SK-N-SH (cell line): Measurements from ENCODE around the gene ZC3H4. TPM values are rescaled to one million over a fixed set of nuclear protein-coding genes. Genes with fewer than 3 reads are reported as not detected.
A peak's percentile ranks its signal among the peaks of the same experiment; 100 is the strongest.

Experiments used
- CTCF ChIA-PET: fragments of 300-600, 350-600 bp; formaldehyde crosslinking; extraction: SDS; loops from one replicate; lab custom pipeline; 2021; lab: Yijun Ruan, JAX
- POLR2A ChIA-PET: fragments of 350-600 bp; sonication (Branson Sonifier 250); formaldehyde crosslinking; extraction: SDS; loops from one replicate; lab custom pipeline; 2020; ENCODE audit warnings: antibody characterized with exemption, inconsistent platforms; lab: Yijun Ruan, JAX
- DNase-seq: peaks from one replicate; pipeline ENCODE4 v3.0.0; 2012
- H2AFZ ChIP-seq: fragments of 200-600 bp; sonication (generic); 2 replicates; pipeline ENCODE4 v1.8.1; 2016; ENCODE audit warnings: antibody characterized with exemption, mild to moderate bottlenecking, low read depth
- H3F3A ChIP-seq: fragments of 200-600 bp; sonication (generic); replicated peaks from 2 replicates; pipeline ENCODE3; 2016; ENCODE audit warnings: antibody characterized with exemption, mild to moderate bottlenecking; ENCODE audit not compliant: insufficient read depth
- H3K27ac ChIP-seq, 2 experiments: fragments of 200-500 bp in 1 of 2; fragments of 200-600 bp in 1 of 2; sonication (Bioruptor generic) in 1 of 2; sonication (generic), shearing (Covaris generic) in 1 of 2; 2 replicates each; pipeline versions ENCODE4 v1.5.1 to v1.6.1; 2014 to 2016; ENCODE audit warnings: low read depth in 2 of 2, inconsistent platforms in 1 of 2, low read length in 1 of 2, mild to moderate bottlenecking in 1 of 2, mixed read lengths in 1 of 2
- H3K27me3 ChIP-seq: fragments of 200-600 bp; sonication (generic), shearing (Covaris generic); 2 replicates; pipeline ENCODE4 v1.6.1; 2016; ENCODE audit warnings: mixed run types; ENCODE audit not compliant: insufficient read depth
- H3K36me3 ChIP-seq, 2 experiments: fragments of 200-500 bp in 1 of 2; fragments of 200-600 bp in 1 of 2; sonication (Bioruptor generic) in 1 of 2; sonication (generic) in 1 of 2; replicated peaks in 1 of 2; 2 replicates each; pipeline versions ENCODE3 to v1.5.1; 2014 to 2016; ENCODE audit warnings: low read length in 1 of 2, mild to moderate bottlenecking in 1 of 2; ENCODE audit not compliant: insufficient read depth in 2 of 2, control insufficient read depth in 1 of 2
- H3K4me1 ChIP-seq, 2 experiments: fragments of 200-500 bp in 1 of 2; fragments of 200-600 bp in 1 of 2; sonication (Bioruptor generic) in 1 of 2; sonication (generic), shearing (Covaris generic) in 1 of 2; 2 replicates each; pipeline versions ENCODE4 v1.5.1 to v1.6.1; 2014 to 2016; ENCODE audit warnings: low read depth in 1 of 2, low read length in 1 of 2, mixed run types in 1 of 2; ENCODE audit not compliant: insufficient read depth in 2 of 2, control insufficient read depth in 1 of 2
- H3K4me2 ChIP-seq: fragments of 200-600 bp; sonication (generic), shearing (Covaris generic); 2 replicates; pipeline ENCODE4 v1.6.1; 2017; ENCODE audit warnings: mixed run types
- H3K4me3 ChIP-seq, 2 experiments: fragments of 200-500 bp in 1 of 2; fragments of 200-600 bp in 1 of 2; sonication (Bioruptor generic) in 1 of 2; sonication (generic), shearing (Covaris generic) in 1 of 2; 2 replicates each; pipeline versions ENCODE4 v1.5.1 to v1.8.1; 2014 to 2016; ENCODE audit warnings: low read depth in 2 of 2, inconsistent platforms in 1 of 2, low read length in 1 of 2, mild to moderate bottlenecking in 1 of 2, mixed read lengths in 1 of 2, moderate library complexity in 1 of 2
- H3K79me2 ChIP-seq: fragments of 200-600 bp; sonication (generic); 2 replicates; pipeline ENCODE4 v1.8.1; 2017; ENCODE audit warnings: mild to moderate bottlenecking; ENCODE audit not compliant: insufficient read depth
- H3K9ac ChIP-seq: fragments of 200-600 bp; sonication (generic); 2 replicates; pipeline ENCODE4 v1.6.1; 2017; ENCODE audit warnings: mixed run types
- H3K9me2 ChIP-seq: fragments of 200-600 bp; sonication (generic); 2 replicates; pipeline ENCODE4 v1.6.1; 2017; ENCODE audit warnings: mixed run types
- H3K9me3 ChIP-seq: fragments of 200-600 bp; sonication (generic); 2 replicates; pipeline ENCODE4 v1.6.1; 2017; ENCODE audit warnings: mixed run types, mild to moderate bottlenecking, moderate library complexity
- H4K20me1 ChIP-seq: fragments of 200-600 bp; sonication (generic); 2 replicates; pipeline ENCODE4 v1.6.1; 2017; ENCODE audit warnings: mild to moderate bottlenecking, mixed run types; ENCODE audit not compliant: insufficient read depth
- CTCF ChIP-seq: fragments of 200-600 bp; sonication (generic); IDR thresholded peaks from 2 replicates; pipeline ENCODE4 v1.6.1; 2017; ENCODE audit warnings: antibody characterized with exemption, mild to moderate bottlenecking, moderate library complexity
- ELF1 ChIP-seq: IDR thresholded peaks from 2 replicates; pipeline ENCODE4 v1.4.0; 2012
- EZH2phosphoT487 ChIP-seq: fragments of 200-600 bp; sonication (generic); IDR thresholded peaks from 2 replicates; pipeline ENCODE4 v1.6.1; 2017; ENCODE audit warnings: low read depth, mixed run types, mild to moderate bottlenecking, antibody characterized with exemption, moderate library complexity, borderline replicate concordance
- GABPA ChIP-seq: IDR thresholded peaks from 2 replicates; pipeline ENCODE4 v1.4.0; 2012; ENCODE audit warnings: low read depth, mild to moderate bottlenecking
- MAX ChIP-seq: IDR thresholded peaks from 2 replicates; pipeline ENCODE4 v1.4.0; 2012; ENCODE audit warnings: low read depth
- NFIC ChIP-seq: IDR thresholded peaks from 2 replicates; pipeline ENCODE4 v1.4.0; 2012; ENCODE audit warnings: borderline replicate concordance
- NRF1 ChIP-seq: IDR thresholded peaks from 2 replicates; pipeline ENCODE4 v1.6.1; 2012; ENCODE audit warnings: low read depth, mild to moderate bottlenecking, low read length
- PBX3 ChIP-seq: IDR thresholded peaks from 2 replicates; pipeline ENCODE4; 2012
- POLR2AphosphoS5 ChIP-seq: IDR thresholded peaks from 2 replicates; pipeline ENCODE4 v1.6.1; 2012; ENCODE audit warnings: low read depth, low read length
- RCOR1 ChIP-seq: fragments of 150-350 bp; IDR thresholded peaks from 2 replicates; pipeline ENCODE4 v1.6.1; 2017; ENCODE audit warnings: antibody characterized with exemption, low read length
- RFX5 ChIP-seq: IDR thresholded peaks from 2 replicates; pipeline ENCODE4 v1.6.1; 2012; ENCODE audit warnings: mild to moderate bottlenecking, improper control_type of control experiment, low read length
- TAF1 ChIP-seq: IDR thresholded peaks from 2 replicates; pipeline ENCODE4 v1.6.1; 2012; ENCODE audit warnings: low read depth, mild to moderate bottlenecking, low read length, moderate library complexity, borderline replicate concordance
- USF1 ChIP-seq: IDR thresholded peaks from 2 replicates; pipeline ENCODE4 v1.4.0; 2012; ENCODE audit warnings: low read depth, borderline replicate concordance
- USF2 ChIP-seq: fragments of 150-350 bp; IDR thresholded peaks from 2 replicates; pipeline ENCODE4 v1.6.1; 2017; ENCODE audit warnings: antibody characterized with exemption, low read length, low read depth, borderline replicate concordance
- YY1 ChIP-seq: IDR thresholded peaks from 2 replicates; pipeline ENCODE4 v1.4.0; 2012; ENCODE audit warnings: low read depth, mild to moderate bottlenecking
- WGBS: methylation state at CpG from one replicate; pipeline ENCODE4 v1.1.6; 2017; ENCODE audit warnings: low lambda C conversion rate; 5-methylcytosine and 5-hydroxymethylcytosine counted together
- polyA plus RNA-seq, 3 experiments: library from polyadenylated mRNA; depleted of rRNA; stranded (reverse); fragments of >200 nt; gene quantifications; 2 replicates each; pipeline ENCODE4 v1.2.3, GENCODE V29; 2012

Gene ZC3H4
- polyA plus RNA-seq, 1 of the 3 experiments (the other 2 are of a cell fraction) = 7.6 TPM

GRCh38 chr19:47109541-47110375, 3.8 kb downstream of the ZC3H4 start:
- H3K4me1 ChIP-seq = peaks cover 42 to 52% of the 10 kb centered on the region in 2 experiments
- H3K27me3 ChIP-seq = no peaks in the 10 kb centered on the region
- peaks cover 40% of the 10 kb centered on the region for H3F3A ChIP-seq
- peak overlapping the region; percentile 78 to 92 for H3K4me3 ChIP-seq
- peak overlapping the region; percentile 100 for H3K9ac ChIP-seq
- DNase-seq = no peak
- ChIA-PET CTCF (interaction anchor here (1.0 to 1.2 kb wide), 2 partner anchors 16 to 138 kb away, joined by 3 read pairs; no protein-coding TSS in a partner anchor), POLR2A (no interaction called here)
- H3K36me3 ChIP-seq = peaks cover 19 to 23% of the 10 kb centered on the region in 2 experiments
- no peaks in the 10 kb centered on the region for H3K9me3 ChIP-seq
- no peak overlapping the region for H2AFZ ChIP-seq
- no peaks in the 10 kb centered on the region for H4K20me1 ChIP-seq
- H3K79me2 ChIP-seq = peaks cover 76% of the 10 kb centered on the region
- H3K4me2 ChIP-seq = peak overlapping the region; percentile 99
- no peaks in the 10 kb centered on the region for H3K9me2 ChIP-seq
- no peak for TF ChIP-seq PBX3
- TF ChIP-seq RCOR1 = no peak
- no peak for TF ChIP-seq GABPA
- TF ChIP-seq YY1 = no peak
- peak; percentile 80 for TF ChIP-seq MAX
- TF ChIP-seq NFIC = no peak
- TF ChIP-seq TAF1 = no peak
- TF ChIP-seq USF1 = no peak
- TF ChIP-seq ELF1 = no peak
- TF ChIP-seq NRF1 = no peak
- TF ChIP-seq USF2 = no peak
- TF ChIP-seq EZH2phosphoT487 = no peak
- 0 out of 2 replicates have a peak, but pooled peaks have one; percentile 38 for TF ChIP-seq POLR2AphosphoS5
- TF ChIP-seq CTCF = no peak
- no peak for TF ChIP-seq RFX5
- WGBS = 50% methylated on average over 15 of the region's 15 CpGs
- H3K27ac ChIP-seq = peak overlapping the region; percentile 99 to 100
